Measurements from ENCODE around the gene DNAJA4.

DNA sequence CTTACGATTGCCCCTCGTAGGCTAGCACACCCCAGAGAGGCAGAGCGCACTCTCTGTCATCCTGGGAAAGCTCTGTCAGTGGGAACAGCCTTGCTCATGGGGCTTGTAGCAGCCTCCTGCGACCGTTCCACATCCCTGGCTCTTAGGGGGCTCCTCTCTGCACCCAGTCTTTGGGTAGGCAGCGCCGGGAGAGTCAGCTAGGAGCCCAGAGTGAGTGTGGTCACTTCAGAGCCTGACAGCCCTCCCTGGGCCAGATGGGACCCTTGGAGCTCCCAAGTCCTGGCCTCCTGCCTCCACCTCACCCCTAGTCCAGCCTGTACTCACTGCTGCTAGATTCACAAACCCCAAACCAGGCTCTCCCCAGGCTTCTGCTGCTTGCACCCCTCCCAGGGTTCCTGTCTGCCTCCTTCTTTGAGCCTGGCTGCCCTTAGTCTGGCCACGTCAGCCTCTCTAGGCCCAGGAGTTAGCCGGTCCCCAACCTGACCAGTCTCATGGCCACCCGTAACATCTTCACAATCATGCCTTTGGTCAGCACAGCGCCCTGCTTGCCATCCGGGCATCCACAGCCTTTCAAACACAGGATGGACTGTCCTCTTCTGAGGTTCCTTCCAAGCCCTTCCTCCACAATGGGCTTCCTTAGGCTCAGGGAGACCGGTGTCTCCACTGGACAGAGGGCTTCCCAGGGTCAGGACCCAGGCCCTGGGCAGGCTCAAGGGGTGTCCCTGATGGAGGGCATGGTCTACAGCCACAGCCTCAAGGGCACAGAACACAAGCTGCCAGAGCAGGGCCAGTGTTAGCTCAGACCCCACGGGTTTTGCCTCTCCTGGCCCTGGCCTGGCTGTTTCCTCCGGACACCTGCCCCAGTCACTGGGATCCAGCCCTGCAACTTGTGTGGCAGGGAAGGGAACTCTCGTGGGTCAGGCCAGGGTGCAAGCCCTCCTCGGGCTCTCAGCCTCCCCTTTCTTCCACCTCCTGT, 34.6 kb upstream of the DNAJA4 start:
- TF ChIP-seq, protein P1, sequence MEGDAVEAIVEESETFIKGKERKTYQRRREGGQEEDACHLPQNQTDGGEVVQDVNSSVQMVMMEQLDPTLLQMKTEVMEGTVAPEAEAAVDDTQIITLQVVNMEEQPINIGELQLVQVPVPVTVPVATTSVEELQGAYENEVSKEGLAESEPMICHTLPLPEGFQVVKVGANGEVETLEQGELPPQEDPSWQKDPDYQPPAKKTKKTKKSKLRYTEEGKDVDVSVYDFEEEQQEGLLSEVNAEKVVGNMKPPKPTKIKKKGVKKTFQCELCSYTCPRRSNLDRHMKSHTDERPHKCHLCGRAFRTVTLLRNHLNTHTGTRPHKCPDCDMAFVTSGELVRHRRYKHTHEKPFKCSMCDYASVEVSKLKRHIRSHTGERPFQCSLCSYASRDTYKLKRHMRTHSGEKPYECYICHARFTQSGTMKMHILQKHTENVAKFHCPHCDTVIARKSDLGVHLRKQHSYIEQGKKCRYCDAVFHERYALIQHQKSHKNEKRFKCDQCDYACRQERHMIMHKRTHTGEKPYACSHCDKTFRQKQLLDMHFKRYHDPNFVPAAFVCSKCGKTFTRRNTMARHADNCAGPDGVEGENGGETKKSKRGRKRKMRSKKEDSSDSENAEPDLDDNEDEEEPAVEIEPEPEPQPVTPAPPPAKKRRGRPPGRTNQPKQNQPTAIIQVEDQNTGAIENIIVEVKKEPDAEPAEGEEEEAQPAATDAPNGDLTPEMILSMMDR (conservative IDR thresholded peaks at IDR 0.05; ENCODE audit: low read depth, low read length) = no peak
- TF ChIP-seq EZH2 (IDR thresholded peaks at IDR 0.05; ENCODE audit: low read length, unreplicated experiment) = no peak
- TF ChIP-seq EZH2phosphoT487 (IDR thresholded peaks at IDR 0.05; ENCODE audit: borderline replicate concordance, low read length) = no peak
